Activated naive CD4-positive, alpha-beta T cell treated with anti-CD3 and anti-CD28 coated beads, Interleukin-2, amount 50 U/mL, for 72 hours (primary cell): Measurements from ENCODE around the gene CFAP410. TPM values are rescaled to one million over a fixed set of nuclear protein-coding genes. Genes with fewer than 3 reads are reported as not detected.

Experiments
- ATAC-seq, 2 donors: fragments of 150-1000 bp; cut with Tn5 transposase; 2 replicates each; pipeline ENCODE4 v1.10.0; 2021; ENCODE audit warnings: mild to moderate bottlenecking in 2 of 2, moderate library complexity in 2 of 2
- DNase-seq, 2 donors: peaks; one replicate each; pipeline ENCODE4 v3.0.0; 2021 to 2022; ENCODE audit warnings: low spot score in 2 of 2
- H3K27ac Mint-ChIP-seq, 2 donors: one replicate each; pipeline ENCODE4 v1.8.0; 2022; ENCODE audit warnings: mild to moderate bottlenecking in 2 of 2, mixed read lengths in 2 of 2
- H3K36me3 Mint-ChIP-seq, 2 donors: one replicate each; pipeline ENCODE4 v1.8.0; 2022; ENCODE audit warnings: mixed read lengths in 2 of 2
- H3K9me3 Mint-ChIP-seq, 2 donors: one replicate each; pipeline ENCODE4 v1.8.0; 2022; ENCODE audit warnings: mixed read lengths in 2 of 2
- total RNA-seq, 2 donors: library from RNA; stranded (reverse); gene quantifications; one replicate each; pipeline ENCODE4 v1.2.3, GENCODE V29; 2022

CFAP410 gene
- total RNA-seq, 2 donors from 2014 or later = 16.5 to 17.3 TPM

DNA sequence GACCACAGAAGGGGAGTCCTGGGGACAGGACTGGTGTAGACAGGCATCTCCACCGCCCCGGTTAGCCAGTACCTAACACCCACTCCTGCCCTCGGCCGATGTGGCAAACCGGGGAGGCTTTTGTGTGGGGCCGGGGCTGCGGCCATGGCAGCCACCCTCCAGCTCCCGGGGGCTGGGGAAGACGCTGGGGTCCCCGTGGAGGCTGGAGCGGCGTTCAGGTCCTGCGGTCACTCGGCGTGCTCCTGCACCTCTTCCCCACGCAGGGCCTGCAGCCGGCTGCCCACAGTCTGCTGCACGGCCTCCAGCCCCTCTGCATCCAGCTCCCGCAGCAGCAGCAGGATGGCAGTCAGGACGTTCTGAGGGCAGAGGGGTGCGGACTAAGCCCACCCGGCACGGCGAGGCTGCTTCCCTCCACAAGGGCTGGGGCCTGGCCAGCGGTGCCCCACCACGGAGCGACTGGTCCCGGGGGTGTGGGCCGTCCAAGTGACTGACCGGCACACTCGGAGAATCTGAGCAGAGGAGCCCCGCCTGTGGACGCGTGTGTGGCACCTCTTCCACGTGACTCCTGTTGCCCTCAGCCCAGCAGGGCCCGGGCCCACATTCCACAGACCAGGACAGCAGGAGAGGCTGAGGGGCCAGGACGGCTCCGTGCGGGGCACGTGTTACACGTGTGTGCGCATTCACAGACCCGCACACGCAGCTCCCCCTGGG is 9.1 kb downstream of the CFAP410 start:
- H3K27ac Mint-ChIP-seq = peak overlapping the region in 1 of 2 donors; percentile 29
- no peaks in the 10 kb centered on the region for H3K9me3 Mint-ChIP-seq
- no peaks in the 10 kb centered on the region for H3K36me3 Mint-ChIP-seq
- ATAC-seq = peak in 1 of 2 donors; percentile 2
- no peak for DNase-seq

DNA sequence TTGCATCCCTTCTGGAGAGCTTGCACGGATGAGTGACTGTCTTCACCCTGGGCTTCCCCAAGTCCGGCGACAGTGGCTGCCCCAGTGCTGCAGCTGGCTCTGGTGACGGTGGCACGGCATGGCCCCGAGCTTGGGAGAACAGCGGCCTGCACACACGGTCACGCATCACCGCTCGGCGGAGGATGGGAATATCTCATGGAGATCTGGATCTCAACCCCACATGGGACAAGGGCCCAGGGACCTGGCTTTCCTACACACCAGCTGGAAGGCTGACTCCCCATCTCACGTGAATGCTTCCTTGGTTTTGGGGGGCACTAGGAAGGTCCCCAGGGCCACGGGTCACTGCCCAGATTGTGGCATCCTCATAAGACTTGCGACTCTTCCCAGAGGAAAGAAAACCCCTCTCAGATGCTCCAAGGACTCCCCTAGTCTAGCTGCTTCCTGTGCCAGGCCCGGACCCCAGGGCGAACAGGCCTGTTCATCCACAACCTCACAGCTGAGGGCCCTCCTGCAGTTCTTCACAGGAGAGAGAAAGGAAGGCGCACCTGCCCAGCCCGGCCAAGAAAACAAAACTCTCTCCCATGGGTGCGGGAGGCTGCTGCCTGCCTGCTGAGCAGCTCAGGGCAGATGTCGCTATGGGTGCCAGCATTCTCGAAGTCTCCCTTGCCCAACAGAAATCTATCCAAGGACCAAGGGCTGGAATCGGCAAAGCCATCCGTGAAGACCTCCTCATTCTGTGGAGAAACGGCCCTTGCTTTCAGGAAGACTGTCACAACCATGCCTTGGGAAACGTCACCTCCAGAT is 9.9 kb downstream of the CFAP410 start:
- Mint-ChIP-seq H3K9me3 (no peaks in the 10 kb centered on the region), H3K27ac (peak overlapping the region in 1 of 2 donors; percentile 23), H3K36me3 (no peaks in the 10 kb centered on the region)
- DNase-seq (no peak), ATAC-seq (no peak)

DNA sequence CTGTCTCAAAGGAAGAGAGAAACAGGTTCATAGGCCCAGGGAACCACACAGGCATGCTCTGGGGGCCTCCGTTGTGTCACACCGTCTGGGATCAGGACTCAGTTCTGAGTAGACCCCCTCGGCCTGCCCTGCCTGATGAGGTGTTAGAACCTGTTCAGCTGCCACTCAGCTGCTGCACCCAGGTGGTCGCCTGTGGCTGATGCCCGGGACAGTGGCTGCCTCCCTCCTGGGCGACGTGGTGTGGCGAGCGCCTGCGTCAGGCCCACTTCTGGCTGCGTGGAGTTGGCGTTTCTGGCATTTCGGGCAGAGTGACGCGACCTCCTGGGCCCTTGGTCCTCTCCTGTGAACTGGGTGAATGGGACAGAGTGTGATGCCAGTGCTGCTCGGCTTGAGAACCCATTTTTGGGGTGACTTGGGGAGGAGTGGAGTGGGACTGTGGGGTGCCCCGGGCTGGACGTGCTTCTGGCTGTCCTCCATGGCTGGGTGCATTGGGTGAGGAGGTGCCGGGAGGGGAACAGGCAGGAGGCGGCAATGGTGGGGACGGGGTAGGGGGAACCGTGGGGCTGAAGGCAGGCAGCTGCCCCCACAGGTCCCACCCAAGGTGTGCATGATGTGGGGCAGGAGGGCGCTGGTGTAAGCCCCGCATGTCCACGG is 10.8 kb downstream of the CFAP410 start:
- Mint-ChIP-seq H3K27ac (peak overlapping the region; percentile 7 to 23), H3K36me3 (no peaks in the 10 kb centered on the region)

DNA sequence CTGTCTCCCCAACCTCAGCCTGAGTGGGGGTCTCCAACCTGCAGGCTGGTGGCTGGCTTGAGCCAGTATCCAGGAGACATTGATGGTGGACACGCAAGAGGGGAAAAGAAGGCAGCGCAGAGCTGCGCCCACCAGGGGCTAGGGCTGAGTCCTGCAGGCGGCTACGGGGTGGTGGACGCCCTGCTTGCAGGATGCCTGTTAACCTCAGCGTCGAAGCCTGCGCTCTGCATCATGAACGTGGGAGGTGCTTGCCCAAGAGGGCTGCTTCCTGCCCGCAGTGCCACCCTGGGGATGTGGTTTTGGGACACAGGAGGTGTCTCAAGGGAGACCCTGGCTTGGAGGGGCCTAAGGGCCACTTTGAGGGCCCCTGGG is 11.6 kb downstream of the CFAP410 start:
- no peak for ATAC-seq
- H3K27ac Mint-ChIP-seq = no peak overlapping the region
- H3K36me3 Mint-ChIP-seq = no peaks in the 10 kb centered on the region
- no peak for DNase-seq
- no peaks in the 10 kb centered on the region for H3K9me3 Mint-ChIP-seq

More for the DNA sequence above, 10.8 kb downstream of the CFAP410 start:
- ATAC-seq = no peak
- DNase-seq = no peak
- no peaks in the 10 kb centered on the region for H3K9me3 Mint-ChIP-seq

DNA sequence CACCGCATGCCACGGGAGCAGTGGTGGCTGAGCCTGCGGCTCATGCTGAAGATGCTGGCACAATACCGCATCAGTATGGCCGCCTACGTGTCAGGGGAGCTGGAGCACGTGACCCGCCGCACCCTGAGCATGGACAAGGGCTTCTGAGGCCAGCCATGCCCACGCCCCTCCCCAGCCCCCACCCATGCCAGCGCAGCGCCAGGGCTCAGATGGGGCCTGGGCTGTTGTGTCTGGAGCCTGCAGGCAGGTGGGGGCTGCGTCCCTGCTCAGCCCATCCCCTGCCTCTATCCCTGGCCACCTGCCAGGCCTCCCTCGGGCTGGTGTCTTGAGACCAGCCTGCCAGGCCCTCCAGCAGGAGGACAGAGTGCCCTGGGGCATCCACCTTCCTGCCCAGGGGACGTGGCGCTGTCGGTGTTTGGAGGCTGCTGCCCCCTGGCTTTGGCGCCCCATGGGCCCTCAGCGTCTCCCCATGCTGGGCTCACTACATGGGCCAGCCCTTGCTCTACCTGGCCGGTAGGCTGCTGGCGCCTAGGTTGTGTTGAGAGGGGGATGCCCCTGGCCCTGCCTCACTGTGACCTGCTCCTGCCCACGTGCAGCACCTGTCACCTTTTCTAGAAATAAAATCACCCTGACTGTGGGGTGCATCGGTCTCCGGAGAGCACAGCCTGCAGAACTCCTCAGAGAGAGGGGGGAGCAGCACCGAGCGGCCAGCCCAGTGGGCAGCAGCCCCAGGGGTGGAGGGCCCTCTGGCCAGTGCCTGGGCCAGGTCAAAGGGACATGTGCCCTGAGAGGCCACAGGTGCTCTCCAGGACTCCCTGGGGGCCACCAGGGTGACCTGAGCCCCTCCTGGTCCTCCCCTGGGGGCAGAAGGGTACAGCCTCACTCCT is 12.2 kb downstream of the CFAP410 start:
- Mint-ChIP-seq H3K9me3 (no peaks in the 10 kb centered on the region), H3K27ac (no peak overlapping the region), H3K36me3 (no peaks in the 10 kb centered on the region)
- ATAC-seq (no peak), DNase-seq (no peak)

DNA sequence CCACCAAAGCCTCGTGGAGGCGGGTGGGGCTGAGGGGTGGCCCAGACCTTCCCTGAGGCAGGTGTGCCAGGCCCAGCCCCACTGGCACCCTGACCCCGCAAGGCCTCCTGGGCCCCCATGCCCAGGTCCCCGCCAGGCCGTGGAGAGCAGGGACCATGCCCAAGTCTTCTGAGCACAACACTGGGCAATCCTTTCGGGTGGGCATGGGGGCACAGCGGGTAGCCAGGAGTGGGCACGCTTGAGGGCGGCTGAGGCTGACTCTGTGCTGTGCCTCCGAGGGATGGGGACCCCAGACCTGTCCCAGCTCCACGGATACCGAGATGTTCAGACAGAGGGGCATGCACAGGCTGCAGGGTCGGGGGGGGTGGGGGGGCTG is 12.9 kb downstream of the CFAP410 start:
- H3K27ac Mint-ChIP-seq = no peak overlapping the region
- H3K36me3 Mint-ChIP-seq = no peaks in the 10 kb centered on the region

DNA sequence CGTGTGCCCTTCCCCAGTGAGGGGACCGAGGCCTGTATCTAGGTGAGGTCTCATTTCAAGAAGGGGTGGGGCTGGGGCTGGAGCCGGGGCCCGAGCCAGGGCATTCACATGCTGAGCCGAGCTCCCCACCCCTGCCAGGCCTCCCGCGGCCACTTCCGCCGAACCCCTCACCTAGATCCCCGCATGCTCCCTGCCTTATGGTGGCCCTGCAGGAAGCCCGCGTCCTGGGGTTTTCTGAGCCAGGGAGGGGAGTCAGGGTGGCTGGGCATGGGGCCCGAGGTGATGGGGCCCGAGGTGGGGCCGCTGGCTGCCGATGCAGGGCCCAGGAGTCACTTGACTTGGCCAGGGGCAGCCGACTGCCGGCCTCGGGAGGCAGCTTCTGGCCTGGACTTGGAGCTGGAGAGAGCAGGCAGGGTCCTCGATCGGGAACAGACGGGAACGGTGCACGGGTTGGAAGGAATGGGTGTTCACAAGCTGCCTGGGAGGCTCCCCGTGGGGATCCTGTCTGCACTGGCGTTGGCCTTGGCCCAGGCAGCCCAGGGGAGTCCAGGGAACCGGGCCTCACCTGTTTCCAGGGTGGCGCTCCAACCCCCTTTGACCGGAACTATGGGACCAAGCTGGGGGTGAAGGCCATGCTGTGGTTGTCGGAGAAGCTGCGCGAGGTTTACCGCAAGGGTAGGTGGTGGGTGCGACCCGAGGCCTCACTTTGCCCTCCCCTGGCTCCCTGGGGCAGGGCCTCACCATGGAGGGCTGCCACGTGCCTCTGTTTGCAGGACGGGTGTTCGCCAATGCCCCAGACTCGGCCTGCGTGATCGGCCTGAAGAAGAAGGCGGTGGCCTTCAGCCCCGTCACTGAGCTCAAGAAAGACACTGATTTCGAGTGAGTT is 13.6 kb downstream of the CFAP410 start:
- Mint-ChIP-seq H3K9me3 (no peaks in the 10 kb centered on the region), H3K36me3 (no peaks in the 10 kb centered on the region), H3K27ac (no peak overlapping the region)
- no peak for ATAC-seq
- DNase-seq = no peak

More for the DNA sequence above, 12.9 kb downstream of the CFAP410 start:
- DNase-seq (no peak), ATAC-seq (no peak)
- H3K9me3 Mint-ChIP-seq = no peaks in the 10 kb centered on the region

DNA sequence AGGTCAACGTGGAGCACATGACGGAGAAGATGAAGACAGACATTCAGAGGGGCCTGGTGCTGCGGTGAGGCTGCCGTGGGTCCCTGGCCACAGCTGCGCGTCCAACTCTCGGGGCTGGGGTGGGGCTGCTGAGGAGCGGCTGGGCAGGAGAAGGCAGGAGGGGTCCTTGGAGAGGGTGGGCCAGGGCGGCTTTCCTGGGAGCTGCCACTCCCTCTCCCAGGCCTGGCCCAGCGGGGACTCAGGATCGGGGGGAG is 14.4 kb downstream of the CFAP410 start:
- H3K9me3 Mint-ChIP-seq = no peaks in the 10 kb centered on the region
- no peak overlapping the region for H3K27ac Mint-ChIP-seq
- no peaks in the 10 kb centered on the region for H3K36me3 Mint-ChIP-seq
- no peak for ATAC-seq
- no peak for DNase-seq

DNA sequence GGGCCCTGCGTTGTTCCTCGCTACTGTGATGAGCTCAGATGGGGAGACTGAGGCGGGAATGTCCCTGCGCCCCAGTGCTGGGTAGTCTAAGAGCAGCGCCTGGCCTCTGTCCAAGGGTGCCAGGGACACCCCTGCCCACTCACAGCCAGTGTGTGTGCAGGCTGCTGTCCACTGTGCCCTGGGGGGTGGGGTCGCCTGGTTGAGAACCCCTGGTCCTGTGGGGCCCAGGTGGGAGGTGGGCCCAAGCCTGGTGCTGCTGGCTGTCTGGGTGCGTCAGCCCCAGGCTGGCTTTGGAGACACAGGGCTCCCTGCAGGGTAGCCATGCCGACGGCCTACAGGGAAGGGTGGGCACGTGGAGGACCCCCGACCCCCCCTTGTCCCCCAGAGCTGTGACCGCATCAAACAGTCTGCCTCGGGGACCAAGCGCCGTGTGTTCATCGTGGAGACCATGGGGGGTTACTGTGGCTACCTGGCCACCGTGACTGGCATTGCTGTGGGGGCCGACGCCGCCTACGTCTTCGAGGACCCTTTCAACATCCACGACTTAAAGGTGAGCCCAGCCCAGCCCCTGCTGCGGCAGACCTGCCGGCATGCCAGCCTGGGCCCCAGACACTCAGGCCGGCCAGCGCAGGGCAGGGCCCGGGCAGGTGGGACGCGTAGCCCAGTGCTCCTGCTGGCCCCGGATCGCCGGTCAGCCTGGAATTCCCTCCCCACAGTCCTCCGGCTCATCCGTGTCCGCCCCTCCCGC is 14.9 kb downstream of the CFAP410 start:
- ATAC-seq (no peak), DNase-seq (no peak)
- H3K9me3 Mint-ChIP-seq = no peaks in the 10 kb centered on the region
- no peaks in the 10 kb centered on the region for H3K36me3 Mint-ChIP-seq
- H3K27ac Mint-ChIP-seq = no peak overlapping the region

DNA sequence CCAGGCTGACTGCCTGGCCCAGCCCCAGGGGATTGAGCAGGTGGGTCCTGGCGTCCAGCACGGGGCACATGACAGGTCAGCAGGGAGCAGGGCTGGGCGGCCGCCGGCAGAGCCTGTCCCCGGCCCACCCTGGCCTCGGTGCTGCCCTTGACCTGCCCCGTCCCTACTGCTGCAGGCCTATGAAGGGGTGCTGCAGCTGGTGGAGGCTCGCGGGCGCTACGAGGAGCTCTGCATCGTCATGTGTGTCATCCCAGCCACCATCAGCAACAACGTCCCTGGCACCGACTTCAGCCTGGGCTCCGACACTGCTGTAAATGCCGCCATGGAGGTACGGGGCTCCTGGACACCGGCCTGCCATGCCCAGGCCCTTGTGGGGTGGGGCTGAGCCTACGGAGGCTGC is 15.6 kb downstream of the CFAP410 start:
- no peaks in the 10 kb centered on the region for H3K36me3 Mint-ChIP-seq
- ATAC-seq (no peak), DNase-seq (no peak)
- no peaks in the 10 kb centered on the region for H3K9me3 Mint-ChIP-seq
- H3K27ac Mint-ChIP-seq = peak overlapping the region in 1 of 2 donors; percentile 79

DNA sequence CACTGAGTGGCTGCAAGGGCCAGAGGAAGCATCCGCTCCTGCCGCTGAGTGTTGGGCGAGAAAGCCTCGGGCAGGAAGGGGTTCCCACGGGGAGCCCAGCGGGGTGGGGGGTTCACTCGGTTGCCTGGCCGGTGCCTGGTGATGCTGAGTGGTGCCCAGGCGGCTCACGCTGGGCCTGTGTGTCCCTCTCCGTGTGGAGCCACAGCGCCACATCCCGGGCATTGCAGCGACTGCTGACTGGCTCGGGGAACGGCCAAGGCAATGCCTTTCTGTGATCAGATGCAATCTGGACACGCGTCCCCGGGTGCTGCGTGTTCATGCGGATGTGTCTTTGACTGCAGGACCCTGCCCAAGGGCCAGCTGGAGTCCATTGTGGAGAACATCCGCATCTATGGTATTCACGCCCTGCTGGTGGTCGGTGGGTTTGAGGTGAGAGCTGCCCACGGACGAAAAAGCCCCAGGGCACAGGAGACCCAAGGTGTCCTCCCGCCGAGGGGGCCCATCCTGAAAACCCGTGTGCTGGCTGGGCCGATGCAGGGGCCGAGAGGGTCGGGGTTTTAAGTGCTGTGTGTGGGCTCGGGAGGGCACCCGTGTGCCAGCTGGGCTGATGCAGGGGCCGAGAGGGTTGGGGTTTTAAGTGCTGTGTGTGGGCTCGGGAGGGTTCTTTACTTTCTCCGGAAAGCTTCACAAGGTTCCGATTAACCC is 16.4 kb downstream of the CFAP410 start:
- H3K9me3 Mint-ChIP-seq = no peaks in the 10 kb centered on the region
- no peaks in the 10 kb centered on the region for H3K36me3 Mint-ChIP-seq
- ATAC-seq (no peak), DNase-seq (no peak)
- H3K27ac Mint-ChIP-seq = peak overlapping the region; percentile 17 to 79

DNA sequence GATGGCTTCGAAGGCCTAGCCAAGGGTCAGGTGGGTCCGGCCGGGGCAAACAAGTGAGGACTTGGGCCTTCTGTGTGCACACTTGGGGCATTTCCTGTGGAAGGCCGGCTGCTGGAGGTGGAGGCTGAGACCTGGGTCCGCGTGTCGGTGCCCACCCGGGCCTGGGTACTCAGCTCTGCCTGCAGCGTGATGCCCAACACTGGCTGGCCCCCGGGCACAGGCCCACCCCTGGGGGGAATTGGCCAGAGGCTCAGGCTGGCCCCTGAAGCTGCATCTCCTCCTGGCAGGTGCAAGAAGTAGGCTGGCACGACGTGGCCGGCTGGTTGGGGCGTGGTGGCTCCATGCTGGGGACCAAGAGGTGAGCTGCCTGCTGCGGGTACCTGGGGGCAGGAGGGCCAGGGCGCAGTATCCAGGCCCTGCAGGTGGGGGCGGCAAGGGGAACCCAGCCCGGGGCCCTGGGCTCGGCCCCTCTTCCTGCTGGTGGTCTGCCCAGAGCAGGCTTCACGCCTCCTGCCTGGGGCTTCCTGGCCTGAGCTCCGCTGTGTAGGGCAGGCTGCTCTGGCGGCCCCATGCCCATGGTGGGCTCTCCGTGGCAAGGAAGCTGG is 17.2 kb downstream of the CFAP410 start:
- Mint-ChIP-seq H3K9me3 (no peaks in the 10 kb centered on the region), H3K36me3 (no peaks in the 10 kb centered on the region), H3K27ac (peak overlapping the region; percentile 48 to 77)
- DNase-seq = no peak
- ATAC-seq = no peak

DNA sequence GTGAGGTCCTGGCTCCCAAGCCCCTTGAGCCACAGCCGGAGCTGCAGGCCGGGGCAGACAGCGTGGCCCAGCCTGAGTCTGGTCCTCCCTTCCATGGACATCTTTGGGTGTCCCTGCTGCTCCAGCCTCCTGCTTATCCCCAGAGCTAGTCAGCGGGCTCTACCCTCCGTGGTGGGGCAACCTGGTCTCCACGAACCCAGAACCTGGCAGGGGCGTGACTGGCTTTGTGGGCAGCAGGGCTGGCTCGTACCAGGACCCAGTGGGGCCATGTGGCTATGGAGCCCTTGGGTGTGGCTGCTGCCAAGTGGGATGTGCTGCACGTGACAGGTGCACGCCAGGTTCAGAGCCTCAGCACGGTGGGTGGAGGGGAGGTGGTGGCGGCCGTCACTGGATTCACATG is 18.3 kb downstream of the CFAP410 start:
- no peak for DNase-seq
- H3K27ac Mint-ChIP-seq = no peak overlapping the region
- no peaks in the 10 kb centered on the region for H3K36me3 Mint-ChIP-seq
- H3K9me3 Mint-ChIP-seq = no peaks in the 10 kb centered on the region
- ATAC-seq = no peak

DNA sequence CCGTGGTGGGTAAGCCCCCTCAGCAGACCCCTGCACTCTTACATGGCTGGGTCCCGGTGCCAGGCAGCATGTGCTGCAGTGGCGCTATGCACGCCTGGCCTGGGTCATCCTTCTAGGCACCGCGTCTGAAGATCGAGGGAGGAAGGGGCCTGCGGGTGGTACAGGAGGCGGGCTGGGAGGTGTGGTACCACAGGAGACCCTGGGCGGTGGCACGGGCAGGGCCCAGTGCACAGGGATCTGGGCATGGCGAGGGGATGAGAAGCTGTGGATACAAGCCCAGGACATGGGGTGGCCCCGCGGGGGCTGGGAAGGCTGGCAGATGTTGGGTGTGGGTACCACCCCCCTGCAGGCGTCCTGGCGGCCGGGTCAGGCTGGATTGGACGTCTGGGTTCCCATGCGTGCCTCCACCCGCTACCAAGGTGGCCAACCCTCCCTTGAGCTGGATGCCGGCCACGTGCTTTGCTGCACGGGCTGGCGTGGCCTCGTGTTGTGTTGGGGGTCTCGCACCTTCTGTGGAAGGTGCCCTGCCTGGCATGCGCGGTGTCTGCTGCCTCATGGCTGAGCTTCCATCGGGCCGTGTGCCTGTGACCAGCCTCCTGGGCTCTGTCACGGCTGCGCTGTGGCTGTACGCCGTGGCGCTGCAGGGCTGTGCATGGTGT is 19.7 kb downstream of the CFAP410 start:
- no peaks in the 10 kb centered on the region for H3K36me3 Mint-ChIP-seq
- ATAC-seq (no peak), DNase-seq (no peak)
- H3K27ac Mint-ChIP-seq = no peak overlapping the region
- no peaks in the 10 kb centered on the region for H3K9me3 Mint-ChIP-seq
